Activated CD4-positive, alpha-beta T cell treated with anti-CD3 and anti-CD28 coated beads for 1 hour (primary cell): Measurements from ENCODE around the gene NCOA5.

Source experiments
- DNase-seq: peaks from one replicate; pipeline ENCODE4 v3.0.0-alpha.2; 2020

NCOA5 gene

DNA sequence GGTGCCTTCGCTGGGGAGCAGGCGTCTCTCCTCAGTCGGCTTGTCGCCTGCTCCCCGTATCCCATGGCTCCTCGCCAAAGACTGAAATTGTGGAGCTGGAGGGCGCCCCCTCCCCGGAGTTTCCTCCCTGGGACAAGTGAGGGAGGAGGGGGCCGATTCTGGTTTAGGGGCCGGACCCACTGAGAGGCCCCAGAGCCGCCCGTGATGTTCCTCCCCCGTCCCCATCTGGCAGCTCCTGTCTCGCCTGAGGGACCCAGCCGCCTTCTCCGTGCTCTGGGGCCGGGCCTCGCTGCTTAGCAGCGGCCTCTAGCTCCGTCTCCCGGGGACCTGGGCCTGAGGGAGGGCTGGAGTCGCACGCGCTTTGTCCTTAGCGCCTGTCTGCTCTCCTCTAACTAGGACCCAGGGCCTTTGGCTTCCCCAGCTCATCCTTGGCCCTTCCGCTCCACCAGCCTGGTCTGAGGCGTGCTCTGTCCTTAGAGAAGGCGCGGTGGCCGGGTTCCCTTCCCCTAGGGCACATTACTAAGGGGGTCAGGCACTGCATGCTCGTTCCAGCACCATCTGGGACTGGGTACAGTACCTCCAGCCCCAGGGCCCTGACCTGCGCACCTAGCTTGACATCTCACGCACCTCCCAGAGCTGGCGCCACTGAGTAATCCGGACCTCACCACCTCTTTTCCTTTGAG lies 31.0 kb downstream of the NCOA5 start:
- no peak for DNase-seq

DNA sequence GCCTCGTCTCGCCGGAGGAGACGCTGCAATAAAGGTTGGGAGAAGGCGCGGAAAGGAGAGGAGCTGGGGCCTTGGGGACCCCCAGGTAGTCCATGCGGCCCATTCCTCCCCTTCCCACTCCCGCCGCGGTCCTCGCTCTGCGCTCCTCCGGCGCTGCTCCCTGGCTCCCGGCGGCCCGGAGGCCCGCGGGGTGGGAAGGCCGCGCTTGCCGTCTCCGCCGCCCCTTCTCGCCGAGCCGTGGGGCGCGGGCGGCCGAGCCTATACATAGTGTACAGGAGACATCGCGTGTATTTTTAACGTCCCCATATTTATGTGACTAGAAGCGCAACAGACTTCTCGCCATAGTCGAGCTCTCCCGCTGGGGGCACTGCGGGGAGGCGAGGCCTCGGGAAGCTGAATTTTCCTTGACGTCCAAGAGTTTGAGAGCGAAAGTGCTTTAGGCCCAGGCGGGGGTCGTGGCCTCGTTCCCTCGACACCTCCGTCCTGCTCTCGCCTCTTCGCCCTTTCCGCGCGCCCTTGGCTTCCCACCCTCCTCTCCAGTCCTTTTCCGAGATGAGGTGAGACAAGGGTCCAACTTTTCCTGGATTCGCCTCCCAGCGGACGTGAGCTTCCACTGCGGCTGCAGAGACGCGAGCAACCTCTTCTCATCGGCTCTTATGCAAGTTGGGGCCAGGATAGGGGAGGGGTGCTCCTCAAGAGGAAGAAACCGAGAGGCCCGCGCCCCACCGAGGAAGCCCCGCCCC lies 31.7 kb downstream of the NCOA5 start:
- no peak for DNase-seq

DNA sequence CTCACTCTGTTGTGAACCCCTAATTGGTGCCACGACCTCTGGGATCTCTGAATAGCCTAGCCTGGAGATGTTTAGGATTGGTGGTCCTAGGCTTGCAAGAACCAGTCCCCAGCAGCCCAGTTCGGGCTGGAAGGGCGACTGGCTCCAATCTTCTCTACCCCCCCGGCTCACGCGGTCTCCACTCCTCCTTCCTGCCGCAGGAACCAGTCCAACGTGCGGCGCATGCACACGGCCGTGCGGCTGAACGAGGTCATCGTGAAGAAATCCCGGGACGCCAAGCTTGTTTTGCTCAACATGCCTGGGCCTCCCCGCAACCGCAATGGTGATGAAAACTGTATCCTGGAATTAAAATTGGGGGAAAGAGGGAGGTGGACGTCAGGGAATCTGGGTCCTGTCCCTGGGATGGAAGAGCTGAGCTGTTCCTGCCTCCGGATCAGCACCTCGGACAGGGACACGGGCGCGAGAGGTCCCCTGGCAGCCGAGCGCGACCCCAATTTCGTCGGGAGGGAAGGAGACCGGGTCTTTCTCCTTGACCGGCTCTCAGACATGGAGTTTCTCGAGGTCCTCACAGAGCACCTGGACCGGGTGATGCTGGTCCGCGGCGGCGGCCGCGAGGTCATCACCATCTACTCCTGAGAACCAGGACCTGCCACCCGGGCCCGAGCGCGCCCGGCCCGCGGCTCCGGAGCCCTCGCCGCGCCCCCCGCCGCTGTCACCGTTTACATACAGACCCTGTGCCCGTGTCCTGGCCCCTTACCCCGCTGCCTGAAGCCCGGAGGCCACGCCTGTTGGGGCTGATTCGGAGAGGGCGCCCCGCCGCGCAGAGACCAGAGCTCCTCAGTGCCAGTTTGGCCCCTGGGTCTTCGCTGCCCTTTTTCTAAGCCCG lies 32.5 kb downstream of the NCOA5 start:
- DNase-seq: no peak

DNA sequence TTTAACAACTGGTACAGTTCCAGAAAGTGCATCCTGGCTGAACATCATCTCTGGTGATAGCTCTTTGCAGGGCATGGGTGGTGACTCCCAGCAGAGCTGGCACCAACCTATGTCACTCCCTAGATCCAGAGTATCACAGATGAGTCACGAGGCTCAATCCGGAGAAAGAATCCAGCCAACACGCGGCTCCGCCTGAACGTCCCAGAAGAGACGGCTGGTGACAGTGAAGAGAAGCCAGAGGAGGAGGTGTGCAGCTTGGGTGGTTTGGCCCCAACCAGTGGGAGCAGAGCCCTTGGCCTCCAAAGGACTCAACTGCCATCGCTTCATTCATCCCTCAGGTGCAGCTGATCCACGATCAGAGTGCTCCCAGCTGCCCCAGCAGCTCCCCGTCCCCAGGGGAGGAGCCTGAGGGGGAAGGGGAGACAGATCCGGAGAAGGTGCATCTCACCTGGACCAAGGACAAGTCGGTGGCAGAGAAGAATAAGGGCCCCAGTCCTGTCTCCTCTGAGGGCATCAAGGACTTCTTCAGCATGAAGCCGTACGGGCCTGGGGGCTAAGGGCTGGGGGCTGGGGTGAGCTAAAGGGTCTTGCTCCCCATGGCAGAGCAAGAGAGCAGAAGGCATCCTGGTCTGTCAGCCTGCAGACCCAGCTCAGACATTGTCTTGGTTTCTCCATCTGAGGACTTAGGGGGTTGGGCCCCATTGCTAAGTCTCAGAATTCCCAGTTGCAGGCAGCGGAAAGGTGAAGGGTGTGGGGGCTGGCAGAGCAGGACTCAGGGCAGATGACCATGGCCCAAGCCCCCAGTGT lies 33.5 kb downstream of the NCOA5 start:
- DNase-seq: no peak

DNA sequence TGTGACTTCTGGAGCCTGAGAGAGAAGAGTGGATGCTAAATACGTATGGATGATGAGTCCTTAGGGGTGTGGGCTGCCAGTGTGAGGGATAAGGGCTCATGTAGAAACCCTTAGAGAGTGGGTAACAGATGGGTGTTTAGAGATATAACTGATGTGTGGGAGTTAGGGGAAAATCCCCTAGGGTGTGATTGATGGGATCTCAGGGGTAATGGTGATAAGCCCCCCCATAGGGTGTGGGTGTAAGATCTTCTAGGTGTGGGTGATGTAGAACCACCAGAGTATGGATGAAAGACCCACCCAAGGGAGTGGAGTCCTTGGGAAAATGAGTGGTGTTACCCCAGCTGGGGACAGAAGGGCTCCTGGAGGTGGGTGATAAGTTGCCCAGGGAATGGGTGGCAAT lies 34.5 kb downstream of the NCOA5 start:
- no peak for DNase-seq

DNA sequence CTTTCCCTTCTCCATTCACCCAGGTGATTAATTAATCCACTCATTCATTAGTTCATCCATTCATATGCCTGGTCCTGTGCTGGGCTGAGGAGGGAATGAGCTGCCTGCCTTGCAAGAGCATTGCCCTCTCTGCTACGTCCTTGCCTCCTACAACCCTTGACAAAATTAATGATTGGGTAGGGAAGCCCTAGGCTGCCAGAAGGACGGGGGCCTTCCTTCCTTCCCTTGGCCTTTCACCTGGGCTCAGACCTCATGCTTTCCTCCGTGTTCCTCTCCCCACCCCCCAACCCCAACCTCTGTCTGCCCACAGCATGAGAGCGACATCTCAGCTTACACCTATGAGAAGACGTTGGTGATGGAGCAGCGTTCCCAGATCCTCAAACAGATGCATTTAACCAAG lies 35.2 kb downstream of the NCOA5 start:
- DNase-seq: no peak

DNA sequence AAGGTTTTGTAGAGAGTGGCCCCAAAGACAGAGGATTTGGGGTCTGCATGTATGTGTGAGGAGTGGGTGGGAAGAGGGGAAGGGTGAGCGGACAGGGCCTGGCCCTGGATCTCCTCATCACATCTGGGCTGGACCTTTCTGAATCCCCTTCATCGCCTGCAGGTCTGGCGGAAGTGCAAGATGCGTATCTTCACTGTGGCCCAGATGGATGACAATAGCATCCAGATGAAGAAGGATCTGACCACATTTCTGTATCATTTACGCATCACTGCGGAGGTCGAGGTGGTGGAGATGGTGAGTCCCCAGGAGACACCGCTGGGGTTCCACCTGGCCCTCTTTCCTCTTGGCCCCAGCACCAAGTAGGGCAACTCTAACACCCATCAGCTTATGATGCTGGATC lies 36.3 kb downstream of the NCOA5 start:
- no peak for DNase-seq

DNA sequence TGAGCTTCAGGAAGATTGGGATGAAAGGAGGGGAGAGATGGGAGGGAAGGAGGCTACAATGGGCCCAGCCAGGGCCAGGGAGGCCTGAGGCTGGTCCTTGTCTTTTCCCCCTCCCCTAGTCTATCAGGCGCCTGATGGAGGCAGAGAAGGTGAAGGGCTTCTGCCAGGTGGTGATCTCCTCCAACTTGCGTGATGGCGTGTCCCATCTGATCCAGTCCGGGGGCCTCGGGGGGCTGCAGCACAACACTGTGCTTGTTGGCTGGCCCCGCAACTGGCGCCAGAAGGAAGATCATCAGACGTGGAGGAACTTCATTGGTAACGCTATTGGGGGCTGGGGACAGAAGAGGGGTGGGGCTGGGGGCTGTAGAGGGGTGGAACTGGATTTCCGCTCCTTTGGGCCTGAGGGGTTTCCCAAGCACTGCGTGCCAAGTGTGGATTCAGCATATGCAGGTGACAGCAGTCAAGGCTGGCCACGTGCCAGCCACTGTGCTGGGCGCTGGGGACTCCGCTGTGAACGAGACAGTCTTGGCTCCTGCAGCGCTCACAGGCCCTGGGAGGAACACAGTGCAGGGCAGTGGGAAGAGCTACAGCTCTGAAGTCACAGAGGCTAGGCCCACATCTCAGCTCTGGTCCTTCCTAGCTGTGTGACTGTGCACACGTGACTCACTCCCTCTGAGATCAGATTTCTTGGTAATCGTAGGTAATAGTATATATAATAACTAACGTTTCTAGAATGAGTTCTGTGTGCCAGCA lies 38.0 kb downstream of the NCOA5 start:
- no peak for DNase-seq

DNA sequence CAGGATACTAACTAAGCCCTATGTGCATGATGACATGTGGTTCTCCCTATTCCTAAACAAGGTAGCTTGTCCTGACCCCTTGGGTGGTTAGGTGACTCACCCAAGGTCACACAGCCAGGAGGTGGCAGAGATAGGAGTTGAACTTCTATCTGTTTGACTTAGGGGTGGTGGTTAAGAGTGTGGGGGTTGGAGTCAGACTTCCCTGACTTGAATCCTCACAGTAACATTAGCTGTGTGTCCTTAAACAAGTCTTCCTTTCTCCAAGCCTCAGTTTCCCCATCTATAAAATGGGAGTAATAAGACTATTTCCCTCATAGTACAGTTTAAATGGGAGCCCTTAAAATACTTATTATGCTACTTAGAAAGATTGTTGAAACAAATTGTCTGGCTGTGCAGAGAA lies 38.9 kb downstream of the NCOA5 start:
- DNase-seq: no peak

DNA sequence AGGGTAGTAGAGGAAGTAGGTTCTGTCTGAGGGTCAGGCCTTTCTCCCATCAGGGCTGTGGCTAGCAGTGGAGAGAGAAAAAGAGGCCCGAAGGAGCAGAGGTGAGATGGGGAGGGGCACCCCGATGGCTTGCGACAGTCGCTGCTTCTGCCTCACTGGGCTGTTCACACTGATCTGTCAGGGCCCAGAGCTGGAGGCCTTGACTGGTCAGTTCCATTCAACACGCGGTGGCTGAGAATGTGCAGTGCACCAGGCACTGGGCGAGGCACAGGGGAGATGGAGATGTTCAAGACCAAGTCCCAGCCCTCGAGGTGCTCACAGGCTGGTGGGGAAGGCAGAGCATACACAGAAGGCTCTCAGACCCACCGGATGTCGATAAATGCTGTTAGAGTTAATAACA lies 39.3 kb downstream of the NCOA5 start:
- DNase-seq: no peak

DNA sequence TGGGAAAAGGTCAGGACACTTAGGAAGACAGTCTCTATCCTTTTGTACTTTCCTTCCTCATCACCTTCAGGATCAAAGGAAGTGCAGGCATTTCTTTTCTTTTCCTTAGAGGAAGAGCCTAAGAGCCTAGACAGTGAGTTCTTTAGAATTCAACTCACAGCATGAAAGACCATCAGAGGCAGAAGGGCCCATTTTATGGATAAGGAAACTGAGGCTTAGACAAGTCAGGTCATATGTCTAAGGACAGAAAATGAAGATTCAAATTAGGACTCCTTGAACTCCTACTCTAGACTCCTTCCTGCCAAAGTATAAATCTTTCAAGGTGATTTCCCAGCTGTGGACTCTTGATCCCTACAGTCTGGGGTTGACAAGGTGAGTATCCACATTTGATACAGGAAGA lies 39.9 kb downstream of the NCOA5 start:
- DNase-seq: no peak

DNA sequence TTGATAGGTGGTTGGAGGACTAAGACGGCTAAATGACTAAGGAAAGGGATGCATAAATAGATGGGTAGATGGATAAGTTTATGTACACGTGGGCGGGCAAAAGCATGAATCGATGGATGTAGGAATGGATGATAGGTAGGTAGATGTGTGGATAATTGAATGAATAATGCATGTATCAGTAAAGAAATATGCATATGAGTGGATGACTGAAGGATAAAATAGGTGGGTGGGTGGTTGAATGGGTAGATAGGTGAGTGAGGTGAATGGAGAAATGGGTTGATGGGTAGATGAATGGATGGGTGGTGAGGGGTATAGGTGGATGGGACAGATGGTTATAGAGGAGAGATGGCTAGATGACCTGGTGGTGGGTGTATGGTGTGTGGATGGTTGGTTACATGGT lies 40.6 kb downstream of the NCOA5 start:
- DNase-seq: no peak

DNA sequence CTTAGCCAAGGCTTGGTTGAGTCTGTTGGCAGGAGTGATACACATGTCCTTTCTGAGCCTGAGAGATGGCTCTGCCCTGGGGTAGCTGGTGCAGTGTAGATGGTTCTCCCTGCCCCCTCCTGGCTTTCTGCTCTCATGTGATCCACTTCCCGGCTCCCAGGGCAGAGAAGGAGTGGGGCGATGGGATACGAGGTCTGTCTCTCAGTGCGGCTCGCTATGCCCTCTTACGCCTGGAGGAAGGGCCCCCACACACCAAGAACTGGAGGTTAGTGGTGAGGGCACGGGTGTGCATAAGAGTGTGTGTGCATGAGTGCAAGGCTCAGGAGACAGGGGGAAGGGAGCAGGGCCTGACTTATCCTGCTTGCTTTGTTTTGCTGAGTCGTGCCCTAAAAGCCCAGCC lies 41.9 kb downstream of the NCOA5 start:
- DNase-seq: no peak

DNA sequence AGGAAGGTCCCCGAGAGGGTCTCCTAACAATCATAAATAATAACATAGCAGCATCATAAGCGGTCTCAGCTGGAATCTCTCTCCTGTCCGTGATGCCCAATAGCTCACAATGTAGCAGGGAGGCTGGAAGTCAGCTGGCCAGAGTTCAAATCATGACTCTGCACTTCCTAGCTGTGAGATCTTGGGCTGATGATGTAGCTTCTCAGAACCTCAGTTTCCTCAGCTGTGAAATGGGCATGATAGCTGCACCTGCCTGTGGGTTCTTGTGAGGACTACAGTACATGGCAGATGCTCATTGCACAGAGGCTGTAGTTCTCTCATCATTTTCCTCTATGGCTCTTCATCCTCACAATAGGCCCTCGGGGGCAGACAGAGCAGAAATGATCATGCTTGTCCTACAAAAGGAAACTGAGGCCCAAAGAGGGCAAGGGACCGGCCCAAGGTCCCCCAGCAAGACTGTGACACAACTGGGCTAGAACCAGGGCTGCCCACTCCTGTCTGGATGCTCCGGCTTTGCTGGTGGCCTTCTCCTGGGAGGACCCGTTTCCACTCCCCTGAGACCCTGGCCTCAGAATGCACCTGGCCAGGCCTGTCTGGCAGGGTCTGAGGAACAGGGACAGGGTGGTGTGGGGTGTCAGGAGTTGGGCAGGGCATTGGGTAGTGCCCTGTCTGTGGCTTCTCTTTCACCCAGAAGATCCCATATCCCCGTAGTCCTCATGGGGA lies 43.0 kb downstream of the NCOA5 start:
- DNase-seq: no peak

DNA sequence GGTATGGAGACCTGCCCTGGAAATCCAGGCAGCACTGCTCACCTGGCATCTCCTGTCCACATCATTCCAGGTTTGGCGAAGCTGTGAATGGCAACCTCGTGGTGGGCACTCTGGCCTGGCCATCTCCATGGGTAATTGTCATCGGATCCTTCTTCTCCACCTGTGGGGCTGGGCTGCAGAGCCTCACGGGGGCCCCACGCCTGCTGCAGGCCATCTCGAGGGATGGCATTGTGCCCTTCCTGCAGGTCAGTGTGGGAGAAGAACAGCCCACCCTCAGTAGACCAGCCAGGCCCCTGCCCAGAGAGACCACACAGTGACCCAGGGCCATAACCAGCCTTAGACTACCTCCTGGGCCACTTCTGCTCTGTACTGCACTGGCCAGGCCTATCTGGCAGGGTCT lies 44.9 kb downstream of the NCOA5 start:
- no peak for DNase-seq

DNA sequence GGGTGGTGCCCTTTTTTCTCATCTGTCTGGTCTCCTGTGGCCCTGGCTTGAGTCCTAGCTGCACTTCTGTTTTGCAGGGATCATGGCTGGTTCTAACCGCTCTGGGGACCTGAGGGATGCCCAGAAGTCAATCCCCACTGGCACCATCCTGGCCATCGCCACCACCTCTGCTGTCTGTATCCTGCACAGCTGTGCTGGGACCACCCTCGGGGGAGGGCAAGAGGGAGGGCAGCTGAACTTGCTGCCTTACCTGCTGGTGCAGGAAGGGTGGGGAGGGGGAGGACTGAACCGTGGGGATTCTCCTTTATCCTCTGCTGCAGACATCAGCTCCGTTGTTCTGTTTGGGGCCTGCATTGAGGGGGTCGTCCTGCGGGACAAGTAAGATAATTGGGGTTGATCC lies 46.2 kb downstream of the NCOA5 start:
- no peak for DNase-seq

DNA sequence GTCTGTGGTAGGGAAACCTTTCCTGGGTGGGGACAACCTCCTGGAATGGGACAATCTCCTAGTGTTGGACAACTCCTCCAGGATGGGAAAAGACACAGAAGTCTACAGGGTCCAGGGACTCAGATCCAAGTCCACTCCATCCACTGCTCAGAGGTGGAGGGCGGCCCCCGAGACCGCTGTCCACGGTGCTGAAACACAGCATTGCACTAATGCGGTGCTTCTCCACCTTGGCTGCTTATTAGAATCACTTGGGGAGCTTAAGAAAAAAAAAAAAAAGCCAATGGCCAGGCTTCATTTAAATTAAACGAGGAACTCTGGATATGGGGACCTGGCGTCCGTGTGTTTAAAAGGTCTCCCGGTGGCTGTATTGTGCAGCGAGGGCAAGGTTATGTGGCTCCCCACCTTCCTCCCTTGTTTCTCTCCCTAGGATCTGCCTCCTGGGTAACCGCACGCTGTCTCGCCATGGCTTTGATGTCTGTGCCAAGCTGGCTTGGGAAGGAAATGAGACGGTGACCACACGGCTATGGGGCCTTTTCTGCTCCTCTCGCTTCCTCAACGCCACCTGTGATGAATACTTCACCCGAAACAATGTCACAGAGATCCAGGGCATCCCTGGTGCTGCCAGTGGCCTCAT lies 48.7 kb downstream of the NCOA5 start:
- DNase-seq: no peak

DNA sequence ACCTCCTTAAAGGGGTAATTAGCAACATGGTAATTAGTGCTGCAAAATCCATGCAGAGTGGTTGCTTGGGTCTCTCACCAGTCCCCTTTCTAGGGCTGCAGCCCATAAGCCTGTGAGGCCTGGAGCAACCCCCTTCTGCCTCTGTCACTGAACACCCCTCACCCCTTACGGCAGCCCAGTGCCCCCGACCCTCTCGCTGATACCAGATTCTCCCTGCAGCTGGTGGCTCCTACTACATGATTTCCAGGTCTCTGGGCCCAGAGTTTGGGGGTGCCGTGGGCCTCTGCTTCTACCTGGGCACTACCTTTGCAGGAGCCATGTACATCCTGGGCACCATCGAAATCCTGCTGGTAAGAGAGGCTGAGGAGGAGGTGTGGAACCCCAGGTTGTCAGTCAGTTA lies 52.7 kb downstream of the NCOA5 start:
- no peak for DNase-seq

DNA sequence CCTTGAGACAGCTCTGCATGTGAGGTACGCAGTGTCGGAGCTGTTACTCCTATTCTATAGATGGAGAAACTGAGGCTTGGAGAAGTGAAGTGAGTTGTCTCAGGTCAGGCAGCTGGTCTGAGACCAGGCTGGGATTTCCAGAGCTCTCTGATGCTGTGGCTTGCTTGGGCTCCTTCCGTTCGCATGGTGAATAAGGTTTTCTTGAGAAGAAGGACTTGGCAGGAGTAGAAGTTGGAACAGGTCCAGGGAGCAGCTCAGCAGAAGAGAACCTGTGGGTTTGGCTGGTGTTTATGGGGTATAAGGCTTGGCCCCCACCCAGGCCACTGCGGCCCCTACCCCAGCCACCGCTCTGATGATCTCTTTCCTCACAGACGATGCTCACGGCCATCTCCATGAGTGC lies 53.4 kb downstream of the NCOA5 start:
- DNase-seq: no peak

DNA sequence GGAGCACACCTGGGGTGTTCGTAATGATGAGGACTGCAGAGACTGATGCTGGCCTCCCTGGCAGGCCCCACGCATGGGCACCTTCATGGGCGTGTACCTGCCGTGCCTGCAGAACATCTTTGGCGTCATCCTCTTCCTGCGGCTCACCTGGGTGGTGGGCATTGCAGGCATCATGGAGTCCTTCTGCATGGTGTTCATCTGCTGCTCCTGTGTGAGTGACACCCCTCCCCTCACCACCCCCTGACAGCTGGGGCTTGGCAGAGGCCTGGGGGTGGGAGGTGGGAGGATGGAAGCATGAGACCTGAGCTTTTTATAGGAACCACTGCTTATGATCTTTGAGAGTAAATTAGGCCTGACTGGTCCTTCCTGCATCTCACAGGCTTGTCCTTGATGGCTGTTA lies 54.0 kb downstream of the NCOA5 start:
- DNase-seq: no peak

DNA sequence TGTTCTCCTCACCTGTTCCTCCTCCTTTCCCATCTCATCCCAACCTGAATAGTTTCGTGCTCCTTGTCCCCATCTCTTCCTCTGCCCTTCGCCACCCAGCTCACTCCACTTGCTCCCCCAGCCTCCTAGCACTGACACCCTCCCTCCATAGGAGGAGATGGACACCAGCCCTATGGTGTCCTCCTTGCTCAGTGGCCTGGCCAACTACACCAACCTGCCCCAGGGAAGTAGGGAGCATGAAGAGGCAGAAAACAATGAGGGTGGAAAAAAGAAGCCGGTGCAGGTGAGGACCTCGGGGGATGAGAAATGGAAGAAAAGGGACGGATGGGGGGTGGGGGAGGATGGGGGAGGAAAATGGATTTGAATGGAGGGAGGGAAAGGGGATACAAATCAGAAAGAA lies 54.5 kb downstream of the NCOA5 start:
- DNase-seq: no peak
